Measurements from ENCODE around the gene LDLRAD4.

The LDLRAD4 gene

DNA sequence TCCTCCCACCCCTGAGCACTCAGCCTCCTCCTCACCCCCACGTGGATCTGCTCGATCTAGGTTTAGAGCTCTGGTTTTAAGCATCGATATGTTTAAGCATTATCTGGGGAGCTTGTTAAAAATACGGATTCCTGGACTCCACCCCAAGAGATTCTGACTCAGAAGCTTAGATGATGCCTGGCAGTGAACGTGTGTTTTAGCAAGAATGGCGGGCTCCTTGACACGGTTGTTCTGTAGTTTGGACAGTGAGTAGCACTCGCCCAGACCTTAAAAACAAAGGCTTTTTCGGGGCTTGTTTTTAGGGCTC lies 47.3 kb downstream of the LDLRAD4 start:
- no peak for DNase-seq (ENCODE audit: low read depth)

DNA sequence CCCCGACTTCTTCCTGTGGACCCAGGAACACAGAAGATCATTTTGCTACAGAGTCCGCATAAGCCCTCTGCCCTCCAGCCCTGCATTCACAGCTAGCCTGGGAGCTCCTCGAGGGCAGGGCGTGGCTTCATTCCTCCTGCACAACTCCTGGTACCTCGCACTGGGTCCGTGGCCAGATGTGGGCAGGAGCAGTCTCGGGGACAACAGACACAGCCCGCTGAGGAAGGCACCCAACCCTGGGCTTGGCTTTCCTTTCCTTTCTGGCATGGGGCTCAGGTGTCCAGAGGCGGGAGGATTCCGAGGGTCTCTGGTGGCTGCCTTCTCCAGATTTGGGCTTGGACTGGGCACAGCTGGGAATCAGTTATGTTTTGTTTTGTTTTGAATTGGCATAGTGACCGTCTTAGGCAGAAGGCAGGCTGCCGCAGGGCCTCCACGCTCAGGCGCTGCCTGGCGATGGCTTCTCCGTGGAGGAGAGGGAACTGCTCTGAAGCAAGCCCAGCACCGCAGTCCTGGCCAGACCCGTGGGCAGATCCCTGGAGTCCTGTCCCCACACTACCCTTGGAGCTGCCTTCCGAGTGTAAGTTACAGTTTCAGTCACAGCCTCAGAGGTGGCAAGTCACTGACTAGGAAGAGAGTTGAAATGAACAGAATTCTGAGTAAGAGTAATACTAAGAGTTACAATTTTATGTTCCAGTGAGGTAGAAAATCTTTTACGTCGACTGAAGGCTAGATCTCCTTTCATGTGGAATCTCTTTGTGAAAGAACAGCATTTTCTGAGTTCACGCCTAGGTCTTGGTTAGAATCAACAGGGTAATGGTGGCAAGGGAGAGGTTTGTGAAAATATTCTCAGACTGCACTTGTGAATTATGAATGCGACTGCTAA lies 47.9 kb downstream of the LDLRAD4 start:
- DNase-seq (ENCODE audit: low read depth): no peak

- DNase-seq (ENCODE audit: low read depth): no peak
Observed at GRCh38 chr18:13267431-13267873, 48.9 kb downstream of the LDLRAD4 start.

GRCh38 chr18:13268158-13269012 lies 49.8 kb downstream of the LDLRAD4 start:
- DNase-seq (ENCODE audit: low read depth): no peak

DNA sequence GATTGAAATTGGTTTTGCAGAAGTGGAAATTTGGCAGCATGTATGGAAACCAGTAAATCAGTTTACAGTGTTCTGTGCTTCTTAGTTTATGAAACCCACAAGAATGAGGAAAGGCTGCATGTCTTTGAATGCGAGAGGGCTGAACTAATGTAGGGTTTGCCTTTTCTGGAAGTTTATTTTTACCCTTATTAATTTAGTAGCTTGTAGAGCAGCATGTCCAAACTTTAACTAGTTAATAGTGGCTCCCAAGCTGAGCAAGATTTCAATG lies 50.4 kb downstream of the LDLRAD4 start:
- DNase-seq (ENCODE audit: low read depth): no peak

- DNase-seq (ENCODE audit: low read depth): no peak
Observed at GRCh38 chr18:13269521-13270011, 51.0 kb downstream of the LDLRAD4 start.

DNA sequence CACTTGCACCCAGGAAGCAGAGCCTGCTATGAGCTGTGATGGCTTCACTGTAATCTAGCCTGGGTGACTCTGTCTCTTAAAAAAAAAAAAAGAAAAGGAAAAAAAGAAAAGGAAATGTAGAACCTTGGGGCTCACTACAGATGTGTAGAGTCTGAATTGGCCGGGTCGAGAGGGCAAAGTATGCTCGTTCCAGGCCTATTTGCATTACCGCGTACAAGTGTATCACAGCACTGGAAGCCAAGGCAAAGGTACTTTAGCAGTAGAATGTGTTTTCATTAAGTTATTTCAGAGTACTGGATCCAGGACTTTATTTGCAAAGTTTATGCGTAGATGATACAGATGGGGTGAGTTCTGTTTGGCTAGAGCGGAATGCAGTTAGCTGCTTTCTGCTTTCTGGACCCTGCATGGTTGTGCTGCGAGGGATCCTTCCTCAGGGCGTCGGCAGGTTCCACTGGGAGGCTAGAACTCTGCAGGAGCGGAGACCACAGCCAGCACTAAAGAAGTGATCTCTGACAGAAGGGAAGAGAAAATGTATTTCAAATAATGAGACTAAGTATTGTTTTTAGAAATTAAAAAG lies 51.8 kb downstream of the LDLRAD4 start:
- no peak for DNase-seq (ENCODE audit: low read depth)

- no peak for DNase-seq (ENCODE audit: low read depth)
Observed at GRCh38 chr18:13271302-13271911, 52.8 kb downstream of the LDLRAD4 start.

GRCh38 chr18:13272416-13272815 lies 53.9 kb downstream of the LDLRAD4 start:
- DNase-seq (ENCODE audit: low read depth): no peak

DNA sequence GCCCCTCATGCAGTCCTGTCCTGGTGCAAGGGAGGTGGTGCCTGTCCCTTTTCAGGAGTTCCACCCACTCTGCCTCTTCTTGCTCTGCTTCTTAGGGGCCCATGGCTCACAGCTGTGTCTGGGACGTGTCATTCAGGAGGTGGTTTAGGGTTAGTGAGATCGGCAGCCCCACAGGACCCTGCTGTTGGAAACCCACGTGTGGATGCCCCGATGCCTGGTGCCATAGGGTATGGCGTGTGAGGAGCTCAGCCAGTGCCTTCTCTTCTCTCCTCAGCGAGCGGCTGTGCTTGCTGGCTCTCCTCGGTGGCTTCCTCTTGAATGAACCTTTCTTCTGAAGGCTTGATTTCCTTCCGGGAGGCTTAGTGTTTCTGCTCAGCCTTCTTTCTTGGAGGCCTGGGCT lies 55.2 kb downstream of the LDLRAD4 start:
- DNase-seq (ENCODE audit: low read depth): no peak

DNA sequence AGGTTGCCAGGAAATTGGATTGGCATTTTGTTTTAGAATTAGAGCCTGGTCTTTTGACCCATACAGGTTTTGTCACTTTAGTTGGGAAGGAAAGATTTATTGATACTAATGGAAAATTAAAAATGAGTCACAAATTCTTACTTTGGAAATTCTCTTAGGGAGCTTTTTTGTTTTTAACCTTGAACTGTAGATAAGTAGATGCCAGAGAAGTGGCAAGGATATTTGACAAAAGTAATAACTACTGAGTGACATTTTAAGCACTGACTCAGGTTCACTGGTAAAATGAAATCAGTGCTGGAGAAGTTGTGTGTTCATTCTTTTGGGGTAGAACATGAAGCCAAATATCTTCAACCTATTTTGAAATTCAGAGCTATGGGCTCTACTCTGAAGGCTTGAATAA lies 56.5 kb downstream of the LDLRAD4 start:
- DNase-seq (ENCODE audit: low read depth): no peak

- DNase-seq (ENCODE audit: low read depth): no peak
Observed at GRCh38 chr18:13276530-13277520, 58.3 kb downstream of the LDLRAD4 start.

GRCh38 chr18:13278062-13278630 lies 59.6 kb downstream of the LDLRAD4 start:
- no peak for DNase-seq (ENCODE audit: low read depth)

GRCh38 chr18:13279181-13280069 lies 60.9 kb downstream of the LDLRAD4 start:
- DNase-seq (ENCODE audit: low read depth): no peak

DNA sequence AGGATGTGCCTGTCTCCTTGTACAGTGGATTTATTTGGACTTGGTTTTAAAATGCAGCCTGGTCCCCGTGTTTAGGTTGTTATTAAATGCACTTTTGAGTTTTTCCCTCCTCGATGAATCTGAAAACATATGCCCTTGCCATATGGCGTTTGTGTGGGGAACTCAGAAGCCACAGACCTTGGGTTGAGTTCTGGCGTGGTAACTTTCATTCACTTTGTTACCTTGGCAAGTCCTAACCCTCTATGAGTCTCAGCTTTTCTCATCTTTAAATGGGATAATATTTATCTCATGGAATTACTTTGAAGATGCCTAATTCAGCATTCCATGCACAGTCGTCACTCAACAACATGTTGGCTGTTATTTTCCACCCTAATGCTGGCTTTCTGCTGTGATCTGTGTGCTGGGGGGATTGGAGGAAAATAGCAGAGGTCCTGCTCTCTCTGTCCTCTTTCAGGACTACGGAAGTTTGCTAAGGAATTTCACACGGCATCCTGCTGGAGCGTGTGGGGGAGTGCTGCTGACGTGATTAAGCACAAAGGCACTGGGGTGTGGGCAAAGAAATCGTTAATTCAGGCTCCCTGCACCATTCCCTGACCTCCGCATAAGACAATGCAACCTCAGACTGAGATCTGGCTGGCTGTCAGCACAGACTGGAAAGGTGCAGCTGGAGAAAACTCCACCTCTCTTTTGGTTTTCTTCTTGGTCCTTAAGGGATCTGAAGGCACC lies 61.7 kb downstream of the LDLRAD4 start:
- DNase-seq (ENCODE audit: low read depth): no peak

GRCh38 chr18:13281406-13281805 lies 62.8 kb downstream of the LDLRAD4 start:
- no peak for DNase-seq (ENCODE audit: low read depth)

- DNase-seq (ENCODE audit: low read depth): no peak
Observed at GRCh38 chr18:13283746-13284145, 65.2 kb downstream of the LDLRAD4 start.

DNA sequence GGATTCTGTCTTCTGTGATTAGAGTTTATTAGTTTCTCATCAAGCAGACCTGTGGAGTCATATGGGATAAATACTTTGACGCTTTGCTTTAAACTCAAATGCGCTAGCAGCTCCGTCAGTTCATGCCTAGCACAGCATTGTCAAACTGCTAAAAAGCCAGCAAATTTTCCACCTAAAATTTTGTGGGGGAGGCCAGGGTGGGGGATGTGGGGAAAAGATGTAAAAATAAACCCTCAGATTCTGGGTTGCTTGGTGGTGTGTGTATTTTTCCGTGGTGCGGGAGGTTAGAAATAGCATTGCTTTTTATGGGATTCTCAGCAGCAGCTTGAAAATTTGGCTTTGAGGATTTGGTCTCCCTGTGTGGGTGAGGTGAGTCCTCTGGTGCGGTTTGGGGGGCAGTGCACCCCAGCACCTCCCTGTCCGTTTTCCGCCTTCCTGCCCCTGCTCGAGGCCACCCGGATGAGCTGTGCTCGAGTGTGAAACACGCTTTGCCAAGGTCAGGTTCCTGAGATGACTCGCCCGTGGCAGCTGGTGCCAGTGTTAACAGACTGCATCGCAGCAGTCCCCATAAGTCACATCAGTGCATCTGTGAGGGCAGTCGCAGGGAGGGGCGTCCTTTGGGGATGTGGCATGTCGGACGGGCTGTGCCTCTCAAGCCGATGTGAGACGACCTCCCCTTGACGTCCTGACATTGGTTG lies 65.9 kb downstream of the LDLRAD4 start:
- DNase-seq (ENCODE audit: low read depth): no peak

DNA sequence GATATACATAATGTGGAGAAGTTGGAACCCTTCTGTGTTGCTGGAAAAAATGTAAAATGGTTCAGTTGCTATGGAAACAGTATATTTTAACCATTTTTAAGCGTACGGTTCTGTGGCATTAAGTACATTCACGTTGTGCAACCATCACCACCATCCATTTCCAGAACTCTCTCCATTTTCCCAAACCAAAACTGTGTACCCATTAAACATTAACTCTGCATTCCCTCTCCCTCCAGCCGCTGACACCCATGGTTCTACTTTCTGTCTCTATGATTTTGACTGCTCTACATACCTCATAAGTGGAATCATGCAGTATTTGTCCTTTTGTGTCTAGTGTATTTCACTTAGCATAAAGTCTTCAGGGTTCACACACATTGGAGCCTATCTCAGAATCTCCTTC lies 67.3 kb downstream of the LDLRAD4 start:
- no peak for DNase-seq (ENCODE audit: low read depth)

Data from activated T-helper 1 cell treated with Interleukin-2 at 50 U/mL for 16 hours (primary cell).